HFFc6 (cell line): Measurements from ENCODE around the gene SNAPC4. TPM values are rescaled to one million over a fixed set of nuclear protein-coding genes. Genes with fewer than 3 reads are reported as not detected.
"Not testable (repeated sequence)": the region's sequence is repeated elsewhere in the genome, so short reads cannot be mapped to it uniquely, and the experiment has no call there.

Source experiments
- DNase-seq: peaks from one replicate; pipeline ENCODE4 v3.0.0-alpha.2; 2018
- H3K27ac Mint-ChIP-seq: 2 replicates; pipeline ENCODE4 v1.8.0; 2020; ENCODE audit warnings: mild to moderate bottlenecking, mixed read lengths
- H3K27me3 Mint-ChIP-seq: 2 replicates; pipeline ENCODE4 v1.8.0; 2021; ENCODE audit warnings: mild to moderate bottlenecking, moderate library complexity, mixed read lengths; ENCODE audit not compliant: insufficient read depth
- H3K36me3 Mint-ChIP-seq: 2 replicates; pipeline ENCODE4 v1.8.0; 2021; ENCODE audit warnings: low read depth, mixed read lengths
- H3K4me1 Mint-ChIP-seq: 2 replicates; pipeline ENCODE4 v1.8.0; 2020; ENCODE audit warnings: low read depth, mixed read lengths
- H3K4me3 Mint-ChIP-seq: 2 replicates; pipeline ENCODE4 v1.8.0; 2020; ENCODE audit warnings: mild to moderate bottlenecking, moderate library complexity, mixed read lengths
- H3K9me3 Mint-ChIP-seq: 2 replicates; pipeline ENCODE4 v1.8.0; 2020; ENCODE audit warnings: mild to moderate bottlenecking, mixed read lengths
- total RNA-seq, 6 experiments: library from RNA; stranded (reverse); fragmentation: NEBNext Ultra II Directional; extraction: Animal tissue kit (Norgen Biotek cat#: 25700); gene quantifications; 2 replicates in 1 of 6; 3 replicates in 5 of 6; pipeline ENCODE4 v1.2.3, GENCODE V29; 2021
- TF ChIP-seq, protein P1 (sequence below): fragments of 200-600 bp; sonication (generic); IDR thresholded peaks from 2 replicates; pipeline ENCODE4 v1.5.0; 2021; ENCODE audit warnings: antibody characterized with exemption, mild to moderate bottlenecking

Gene SNAPC4
- total RNA-seq, 6 experiments from 2014 or later = 6.2 to 9.4 (median 6.5) TPM

GRCh38 chr9:136353088-136353487 is 46.9 kb downstream of the SNAPC4 start:
- H3K27ac Mint-ChIP-seq = no peak overlapping the region; the same call in 1 of the 2 replicates
- H3K27me3 Mint-ChIP-seq = peaks cover 15% of the 10 kb centered on the region
- DNase-seq = no peak
- no peaks in the 10 kb centered on the region for H3K36me3 Mint-ChIP-seq
- no peaks in the 10 kb centered on the region for H3K9me3 Mint-ChIP-seq
- peaks cover 7% of the 10 kb centered on the region for H3K4me1 Mint-ChIP-seq
- no peak overlapping the region for H3K4me3 Mint-ChIP-seq
- TF ChIP-seq, protein P1, sequence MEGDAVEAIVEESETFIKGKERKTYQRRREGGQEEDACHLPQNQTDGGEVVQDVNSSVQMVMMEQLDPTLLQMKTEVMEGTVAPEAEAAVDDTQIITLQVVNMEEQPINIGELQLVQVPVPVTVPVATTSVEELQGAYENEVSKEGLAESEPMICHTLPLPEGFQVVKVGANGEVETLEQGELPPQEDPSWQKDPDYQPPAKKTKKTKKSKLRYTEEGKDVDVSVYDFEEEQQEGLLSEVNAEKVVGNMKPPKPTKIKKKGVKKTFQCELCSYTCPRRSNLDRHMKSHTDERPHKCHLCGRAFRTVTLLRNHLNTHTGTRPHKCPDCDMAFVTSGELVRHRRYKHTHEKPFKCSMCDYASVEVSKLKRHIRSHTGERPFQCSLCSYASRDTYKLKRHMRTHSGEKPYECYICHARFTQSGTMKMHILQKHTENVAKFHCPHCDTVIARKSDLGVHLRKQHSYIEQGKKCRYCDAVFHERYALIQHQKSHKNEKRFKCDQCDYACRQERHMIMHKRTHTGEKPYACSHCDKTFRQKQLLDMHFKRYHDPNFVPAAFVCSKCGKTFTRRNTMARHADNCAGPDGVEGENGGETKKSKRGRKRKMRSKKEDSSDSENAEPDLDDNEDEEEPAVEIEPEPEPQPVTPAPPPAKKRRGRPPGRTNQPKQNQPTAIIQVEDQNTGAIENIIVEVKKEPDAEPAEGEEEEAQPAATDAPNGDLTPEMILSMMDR = no peak

GRCh38 chr9:136352682-136353081 is 47.3 kb downstream of the SNAPC4 start:
- Mint-ChIP-seq H3K4me3 (no peak overlapping the region), H3K9me3 (no peaks in the 10 kb centered on the region), H3K27me3 (peaks cover 15% of the 10 kb centered on the region), H3K27ac (no peak overlapping the region), H3K4me1 (peaks cover 7% of the 10 kb centered on the region), H3K36me3 (no peaks in the 10 kb centered on the region)
- no peak for DNase-seq
- TF ChIP-seq, protein P1 = no peak

DNA sequence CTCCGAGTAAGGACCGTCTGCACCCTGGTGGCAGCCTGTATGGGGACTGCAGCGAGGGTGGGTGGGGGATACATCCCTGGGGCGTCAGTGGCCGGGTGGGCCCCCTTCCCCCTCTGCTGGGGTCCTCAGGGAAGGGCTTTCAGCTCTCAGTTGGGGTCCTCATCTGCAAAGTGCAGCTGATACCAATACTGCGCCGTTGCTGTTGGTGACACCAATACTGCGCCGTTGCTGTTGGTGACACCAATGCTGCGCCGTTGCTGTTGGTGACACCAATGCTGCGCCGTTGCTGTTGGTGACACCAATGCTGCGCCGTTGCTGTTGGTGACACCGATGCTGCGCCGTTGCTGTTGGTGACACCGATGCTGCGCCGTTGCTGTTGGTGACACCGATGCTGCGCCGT is 48.1 kb downstream of the SNAPC4 start:
- DNase-seq, H3K27ac Mint-ChIP-seq, H3K4me1 Mint-ChIP-seq, H3K9me3 Mint-ChIP-seq, H3K4me3 Mint-ChIP-seq, H3K36me3 Mint-ChIP-seq: not testable (repeated sequence)
- H3K27me3 Mint-ChIP-seq = peaks cover 15% of the 10 kb centered on the region

- no peak overlapping the region for H3K4me3 Mint-ChIP-seq
- DNase-seq = no peak
- no peaks in the 10 kb centered on the region for H3K36me3 Mint-ChIP-seq
- H3K9me3 Mint-ChIP-seq = no peaks in the 10 kb centered on the region
- peaks cover 15% of the 10 kb centered on the region for H3K27me3 Mint-ChIP-seq
- TF ChIP-seq, protein P1 = no peak
- peaks cover 7% of the 10 kb centered on the region for H3K4me1 Mint-ChIP-seq
- H3K27ac Mint-ChIP-seq = no peak overlapping the region
These were observed 48.6 kb downstream of the SNAPC4 start for GRCh38 chr9:136351252-136351800.

Other genes starting within 250 kb of the SNAPC4 start
- gene LHX3, start 195.0 kb downstream of the SNAPC4 start, total RNA-seq = not detected
- 10 to 100 TPM; 20.1 to 24.9 (median 21.9) TPM for gene QSOX2, start 154.4 kb downstream of the SNAPC4 start, total RNA-seq
- not detected for gene CCDC187, start 96.1 kb downstream of the SNAPC4 start, total RNA-seq
- gene GPSM1, start 72.6 kb downstream of the SNAPC4 start, total RNA-seq = 10 to 100 TPM; 50.9 to 60.2 (median 55.0) TPM
- 10 to 100 TPM; 28.5 to 33.3 (median 30.4) TPM for gene DNLZ, start 36.4 kb downstream of the SNAPC4 start, total RNA-seq
- 10 to 100 TPM in 2 of 6 experiments, 1 to 10 TPM in 4; 2.9 to 19.0 (median 3.2) TPM for gene CARD9, start 26.5 kb downstream of the SNAPC4 start, total RNA-seq
- 10 to 100 TPM; 40.8 to 55.1 (median 43.7) TPM for gene ENTR1, start 10.4 kb upstream of the SNAPC4 start, total RNA-seq
- gene PMPCA, start 10.5 kb upstream of the SNAPC4 start, total RNA-seq = 10 to 100 TPM; 69.1 to 81.0 (median 75.9) TPM
- gene INPP5E, start 39.7 kb upstream of the SNAPC4 start, total RNA-seq = 10 to 100 TPM; 11.5 to 14.0 (median 12.3) TPM
- gene SEC16A, start 82.9 kb upstream of the SNAPC4 start, total RNA-seq = 10 to 100 TPM; 63.2 to 98.6 (median 75.5) TPM
- gene NOTCH1, start 145.9 kb upstream of the SNAPC4 start, total RNA-seq = 10 to 100 TPM; 12.1 to 17.1 (median 14.7) TPM